Fibroblast of peridontal ligament (primary cell): Measurements from ENCODE around the gene CAMK2B.

Experiments
- DNase-seq: peaks from one replicate; pipeline ENCODE4 v3.0.0-alpha.2; 2010; ENCODE audit errors: extremely low read depth

CAMK2B gene

DNA sequence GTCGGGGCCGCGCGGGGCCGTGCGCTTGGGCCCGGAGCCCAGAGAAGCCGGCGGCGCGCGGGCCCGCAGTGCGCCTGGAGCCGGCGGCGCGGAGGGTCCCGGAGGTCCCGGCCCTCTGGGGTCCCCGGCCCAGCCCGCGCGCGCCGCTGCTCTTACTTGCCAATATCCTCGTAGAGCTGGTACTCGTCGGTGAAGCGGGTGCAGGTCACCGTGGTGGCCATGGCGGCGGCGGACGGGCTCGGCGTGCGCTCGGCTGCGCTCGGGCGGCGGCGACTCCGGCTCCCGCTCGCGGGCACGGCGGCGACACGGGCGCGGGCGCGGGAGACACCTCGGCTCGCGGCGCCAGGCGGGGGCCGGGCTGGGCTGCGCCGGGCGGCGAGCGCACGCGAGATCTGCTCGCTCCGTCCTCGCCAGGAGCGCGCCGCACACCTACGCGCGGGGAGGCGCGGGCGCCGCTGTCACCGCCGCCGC is at the start of gene CAMK2B:
Gene CAMK2B (minus strand): TSS at position 394 of the 471 bp plus-strand sequence. CDS start 173 bp downstream, at position 221.
- DNase-seq: no peak

DNA sequence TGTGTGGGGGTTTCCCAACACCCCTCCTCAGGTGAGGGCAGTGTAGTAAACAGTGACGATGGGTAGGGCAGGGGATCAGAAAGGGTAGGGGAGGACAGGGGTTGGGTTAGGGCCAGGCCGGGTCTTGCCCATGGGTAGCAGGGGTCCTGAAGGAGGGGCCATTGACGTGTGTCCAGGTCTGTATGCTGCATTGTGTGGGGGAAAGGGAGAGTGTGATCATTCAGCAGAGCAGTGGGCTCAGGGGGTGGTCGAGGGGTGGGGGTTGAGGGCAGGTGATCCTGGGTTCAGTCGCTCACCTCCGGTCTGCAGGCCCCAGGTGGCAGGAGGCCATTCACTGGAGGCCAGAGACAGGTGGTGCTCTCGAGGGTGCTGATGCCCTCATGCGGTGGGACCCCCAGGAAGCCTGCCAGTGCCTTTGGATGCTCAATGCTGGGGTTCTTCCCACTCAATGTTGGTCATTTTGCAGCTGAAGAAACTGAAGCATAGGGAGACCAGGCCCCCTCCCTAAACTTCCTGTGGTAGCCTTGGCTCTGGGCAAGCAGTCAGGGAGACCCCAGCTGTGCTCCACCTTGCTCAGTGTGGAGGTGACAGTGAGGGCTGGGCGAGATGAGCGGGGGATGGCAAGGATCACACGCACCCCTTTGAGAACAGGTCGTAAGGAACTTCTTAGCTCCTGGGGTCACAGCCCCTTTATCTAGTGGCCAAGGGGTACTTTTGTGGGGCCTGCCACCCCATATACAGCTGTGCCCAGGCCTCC is 48.8 kb upstream of the CAMK2B start:
- DNase-seq: no peak

- no peak for DNase-seq
These were observed 48.0 kb upstream of the CAMK2B start for GRCh38 chr7:44373418-44373740.

DNA sequence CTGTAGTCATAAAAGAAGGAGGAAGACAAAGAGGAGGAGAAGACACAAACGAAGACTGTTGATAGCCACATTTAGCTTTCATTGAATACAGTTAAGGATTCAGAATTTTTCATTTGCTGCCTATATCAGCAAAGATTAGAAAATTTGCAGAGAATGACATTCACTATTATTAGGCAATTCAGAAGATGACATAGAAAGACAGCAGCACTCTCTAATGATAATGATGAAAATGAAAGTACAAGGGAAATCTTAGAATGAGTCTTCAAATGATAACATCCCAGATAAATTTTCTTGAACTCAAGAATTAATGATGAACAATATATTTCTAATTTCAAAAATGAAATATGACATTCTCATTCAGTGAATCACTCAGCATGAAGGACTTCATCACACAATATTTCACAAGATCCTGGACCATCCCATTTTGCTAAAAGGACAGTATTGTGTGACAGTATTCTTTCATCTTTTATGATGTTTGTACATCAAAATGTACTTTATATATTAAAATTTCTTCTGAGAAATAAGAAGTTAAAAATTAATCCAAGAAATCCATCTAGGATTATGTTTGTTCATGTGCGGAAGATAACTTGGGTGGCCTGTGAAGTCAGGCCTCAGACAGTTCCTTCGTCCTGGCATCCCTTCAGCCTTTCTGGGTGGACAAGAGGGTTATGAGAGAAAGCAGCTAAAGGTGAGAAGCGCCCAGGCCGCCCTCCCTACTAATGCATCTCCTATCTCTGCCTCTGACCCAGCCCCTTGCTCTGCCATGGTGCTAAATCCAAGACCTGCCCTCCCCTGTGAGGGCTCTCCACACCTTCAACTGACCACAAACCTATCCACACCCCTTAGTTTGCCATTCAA is 47.4 kb upstream of the CAMK2B start:
- DNase-seq: no peak

DNA sequence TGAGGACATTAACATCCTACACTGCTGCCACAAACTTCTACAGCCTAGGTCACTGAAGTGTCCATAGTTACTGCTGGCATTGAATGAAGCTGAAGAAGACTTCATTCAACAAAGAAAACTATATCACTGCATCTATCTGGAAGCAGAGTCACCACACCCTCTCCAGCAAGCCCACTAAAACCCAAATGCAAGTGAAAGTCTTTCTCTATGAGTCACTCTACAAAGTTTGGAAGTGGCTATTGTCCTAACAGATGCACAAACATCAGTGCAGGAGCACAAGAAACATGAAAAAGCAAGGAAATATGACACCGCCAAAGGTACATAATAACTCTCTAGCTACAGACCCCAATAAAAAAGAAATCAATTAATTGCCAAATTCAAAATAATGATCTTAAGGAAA is 43.5 kb upstream of the CAMK2B start:
- DNase-seq: no peak

- no peak for DNase-seq
These were observed 43.1 kb upstream of the CAMK2B start for GRCh38 chr7:44368455-44368854.

DNA sequence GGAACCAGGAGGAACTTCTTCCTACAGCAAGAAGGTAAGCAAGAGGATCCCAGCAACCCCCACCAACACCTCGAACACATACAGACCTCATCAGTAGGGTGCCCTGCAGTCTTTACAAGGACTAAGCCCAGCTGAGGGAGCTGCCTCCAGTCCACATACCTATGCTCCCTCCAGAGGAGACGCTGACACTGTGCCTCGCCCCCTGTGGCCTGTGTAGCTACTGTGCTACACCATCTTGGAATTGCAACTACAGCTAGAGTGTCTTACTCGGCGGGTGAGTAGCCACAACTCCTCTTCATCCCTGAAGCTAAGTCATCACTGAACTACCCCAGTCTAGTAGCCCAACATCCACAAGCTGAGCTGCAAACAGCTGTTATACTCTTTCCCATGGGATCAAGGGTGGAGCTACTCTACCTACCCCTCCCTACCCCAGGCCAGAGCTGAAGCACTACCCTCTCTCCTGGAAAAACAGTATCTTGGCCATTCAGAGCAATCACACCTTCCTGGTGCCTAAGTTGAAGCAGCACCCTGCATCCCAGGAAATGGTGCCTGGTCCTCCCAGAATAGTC is 42.2 kb upstream of the CAMK2B start:
- DNase-seq: no peak

- DNase-seq: no peak
These were observed 41.6 kb upstream of the CAMK2B start for GRCh38 chr7:44366986-44367385.

DNA sequence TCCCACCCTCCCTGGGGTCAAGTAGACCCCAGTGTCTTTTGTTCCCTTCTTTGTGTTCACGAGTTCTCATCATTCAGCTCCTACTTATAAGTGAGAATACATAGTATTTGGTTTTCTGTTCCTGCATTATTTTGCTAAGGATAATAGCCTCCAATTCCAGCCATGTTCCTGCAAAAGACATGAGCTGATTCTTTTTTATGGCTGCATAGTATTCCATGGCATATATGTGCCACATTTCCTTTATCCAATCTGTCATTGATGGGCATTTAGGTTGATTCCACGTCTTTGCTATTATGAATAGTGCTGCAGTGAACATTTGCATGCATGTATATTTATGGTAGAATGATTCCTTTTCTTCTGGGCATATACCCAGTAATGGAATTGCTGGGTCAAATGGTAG is 28.3 kb upstream of the CAMK2B start:
- no peak for DNase-seq

GRCh38 chr7:44348851-44349781 is 23.7 kb upstream of the CAMK2B start:
- no peak for DNase-seq

GRCh38 chr7:44348300-44348699 is 22.9 kb upstream of the CAMK2B start:
- DNase-seq: peak; percentile 11

- no peak for DNase-seq
These were observed 22.2 kb upstream of the CAMK2B start for GRCh38 chr7:44347546-44348114.

GRCh38 chr7:44346063-44346462 is 20.7 kb upstream of the CAMK2B start:
- DNase-seq: no peak

DNA sequence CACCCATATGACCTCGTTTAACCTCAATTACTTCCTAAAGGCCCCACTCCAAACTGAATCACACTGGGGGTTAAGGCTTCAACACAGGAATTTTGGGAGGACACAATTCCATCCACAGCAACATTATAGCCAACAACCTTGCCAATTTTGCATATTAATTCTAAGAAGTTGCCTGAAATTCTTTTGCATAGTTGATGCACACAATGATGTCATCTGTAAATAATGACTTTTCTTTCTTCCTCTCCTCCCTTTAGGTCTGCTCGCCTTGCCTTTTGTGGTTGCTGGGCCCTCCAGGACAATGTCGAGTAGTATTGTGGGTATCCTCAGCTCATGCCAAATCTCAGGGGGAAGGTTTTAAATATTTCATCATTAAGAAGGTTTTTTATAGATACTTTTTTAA is 16.0 kb upstream of the CAMK2B start:
- DNase-seq: no peak

DNA sequence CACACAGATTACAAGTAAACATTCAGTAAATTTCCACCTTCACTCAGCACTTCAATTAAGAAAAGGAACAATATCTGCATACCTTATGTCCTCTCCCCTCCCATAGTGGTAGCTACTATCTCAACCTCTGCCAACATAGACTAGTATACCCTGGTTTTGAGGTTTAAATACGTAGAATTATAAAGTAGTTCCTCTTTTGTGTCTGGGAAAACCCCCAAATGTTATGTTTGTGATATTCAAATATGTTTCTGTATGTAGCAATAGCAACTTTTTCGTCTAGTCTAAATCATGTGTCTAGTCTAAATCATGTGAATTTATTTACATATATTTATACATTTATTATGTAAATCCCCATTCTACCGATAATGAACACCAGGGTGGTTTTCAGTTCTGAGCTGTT is 13.2 kb upstream of the CAMK2B start:
- no peak for DNase-seq

DNA sequence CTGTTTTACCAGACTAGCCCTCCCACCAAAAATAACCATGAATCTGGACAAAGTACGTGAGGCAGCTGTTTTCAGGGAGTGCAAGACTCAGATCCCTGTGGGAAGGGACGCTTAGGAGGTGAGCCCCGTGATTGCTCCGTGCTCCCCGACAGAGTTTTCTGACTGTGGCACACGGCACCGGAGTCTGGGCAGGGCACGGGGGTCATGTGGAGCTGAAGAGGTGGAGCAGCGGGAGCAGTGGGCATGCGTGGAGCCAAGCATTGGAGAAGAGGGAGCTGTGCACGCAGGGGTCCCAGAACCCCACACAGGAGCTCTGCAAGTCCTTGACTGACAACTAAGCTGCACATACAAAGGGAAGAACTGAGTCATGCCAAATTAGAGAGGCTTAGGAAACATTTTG is 11.1 kb upstream of the CAMK2B start:
- no peak for DNase-seq

DNA sequence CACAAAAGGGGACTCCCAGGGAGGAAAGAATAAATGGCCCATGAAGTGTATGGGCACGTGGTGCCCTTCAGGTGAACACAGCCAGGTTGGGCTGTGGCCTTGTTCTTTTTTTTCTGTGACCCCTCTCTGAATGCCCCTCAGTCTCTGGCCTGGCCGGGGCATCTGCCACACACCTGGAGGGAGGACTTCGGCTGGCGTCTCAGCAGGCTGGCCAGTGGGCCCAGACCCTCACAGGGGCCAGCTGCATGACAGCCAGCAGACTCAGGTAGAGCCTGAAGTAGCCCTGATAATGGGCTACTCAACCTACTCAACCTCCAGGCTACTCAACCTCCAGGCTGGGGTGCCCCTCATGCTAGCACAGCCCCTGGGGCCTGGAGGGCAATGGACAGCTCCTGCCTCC is 9.8 kb upstream of the CAMK2B start:
- DNase-seq: no peak

DNA sequence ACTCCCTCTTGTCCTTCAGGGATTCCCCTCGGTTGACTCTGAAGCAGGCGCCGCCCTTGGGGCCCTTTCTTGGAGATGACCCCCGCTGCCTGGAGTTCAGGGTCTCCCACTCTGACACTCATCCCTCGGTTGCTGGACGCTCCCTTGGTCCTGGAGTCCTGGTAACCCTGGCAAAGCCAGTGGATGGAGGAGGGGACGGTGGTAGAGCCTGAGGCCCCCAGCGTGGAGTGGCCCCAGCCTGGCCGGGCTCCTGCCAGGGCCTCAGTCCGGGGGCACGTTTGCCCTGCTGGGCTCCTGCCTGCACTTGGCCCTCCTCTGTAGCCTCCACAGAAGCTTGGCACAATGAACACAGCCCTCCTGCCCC is 9.3 kb upstream of the CAMK2B start:
- DNase-seq: no peak

DNA sequence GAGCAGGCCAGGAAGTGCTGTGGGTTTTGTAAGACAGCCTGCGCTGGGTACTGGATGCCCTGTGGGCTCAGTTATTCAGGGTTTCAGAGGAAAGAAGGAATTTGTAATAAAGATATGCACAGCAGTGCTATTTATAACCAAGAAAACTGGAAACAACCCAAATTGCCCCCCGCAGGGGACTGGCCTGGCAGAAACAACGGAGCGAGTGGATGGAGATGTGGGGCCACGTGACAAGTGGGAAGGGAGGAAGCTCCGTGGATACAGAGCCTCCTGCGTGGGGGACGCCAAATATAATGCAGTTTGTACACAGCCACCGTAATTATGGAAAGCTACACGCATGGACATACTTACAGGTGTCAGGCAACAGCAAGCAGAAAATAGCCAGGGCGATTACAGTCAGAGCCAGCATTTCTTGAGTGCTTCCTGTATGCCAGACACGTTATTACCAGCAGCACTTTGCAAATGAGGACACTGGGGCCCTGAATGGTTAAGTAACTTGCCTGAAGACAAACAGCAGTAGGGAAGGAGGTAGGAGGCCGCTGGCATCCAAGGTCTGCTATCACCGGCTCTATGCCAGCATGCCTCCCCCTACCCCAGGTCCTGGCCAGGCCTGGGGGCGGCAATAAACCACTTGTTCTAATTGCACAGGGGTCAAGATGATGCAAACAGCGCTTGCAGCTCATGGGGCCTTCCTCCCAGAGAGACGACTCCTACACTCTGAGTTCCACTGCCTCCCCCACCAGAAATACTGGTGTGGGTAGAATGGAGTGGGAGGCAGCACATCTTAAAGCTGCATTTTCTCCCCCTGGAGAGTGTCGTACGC is 8.7 kb upstream of the CAMK2B start:
- DNase-seq: peak; percentile 12

- no peak for DNase-seq
These were observed 6.3 kb upstream of the CAMK2B start for GRCh38 chr7:44331682-44332081.

DNA sequence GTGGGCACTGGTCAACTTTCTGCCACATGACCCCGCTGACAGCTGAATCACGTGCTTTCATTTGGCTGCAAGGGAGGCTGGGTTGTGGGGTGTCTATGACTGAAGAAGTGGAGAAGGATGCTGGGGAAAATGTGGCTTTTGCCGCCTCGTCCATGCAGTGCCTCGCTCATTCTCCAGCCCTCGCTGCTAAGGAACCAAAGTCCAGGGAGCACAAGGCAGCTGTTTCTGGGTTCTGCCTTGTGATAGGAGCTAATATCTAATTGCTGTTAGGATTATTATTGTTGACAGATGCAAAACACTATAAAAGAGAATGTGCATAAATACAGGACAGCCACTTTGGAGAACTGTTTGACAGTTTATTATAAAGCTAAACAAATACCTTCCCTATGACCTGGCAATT is 4.9 kb upstream of the CAMK2B start:
- DNase-seq: peak; percentile 2
